Endothelial cell of umbilical vein (primary cell): Measurements from ENCODE around the gene RPS21. TPM values are rescaled to one million over a fixed set of nuclear protein-coding genes. Genes with fewer than 3 reads are reported as not detected.

Source experiments
- BruUV-seq: library from RNA; stranded (reverse); fragments of 400-500 nt; replicated peaks from 2 replicates; lab custom pipeline; 2021; lab: Mats Ljungman, UMichigan
- CTCF ChIA-PET: fragments of 300-600, 350-600 bp; sonication (Branson Sonifier 250); formaldehyde crosslinking; loops from one replicate; lab custom pipeline; 2021; ENCODE audit warnings: antibody characterized with exemption, inconsistent platforms; lab: Charles Lee
- POLR2A ChIA-PET: fragments of 300-600, 350-600 bp; sonication (Branson Sonifier 250); formaldehyde crosslinking; loops from one replicate; lab custom pipeline; 2021; ENCODE audit warnings: antibody characterized with exemption, inconsistent platforms; lab: Charles Lee
- DNase-seq: peaks from one replicate; pipeline ENCODE4 v3.0.0-alpha.2; 2011; ENCODE audit warnings: low read depth, low spot score
- FAIRE-seq: peaks from 2 replicates; lab custom pipeline; 2011; peaks lifted over from hg19 to GRCh38; lab: Jason Lieb, UNC
- H2AFZ ChIP-seq: 2 replicates; pipeline ENCODE4 v1.6.0; 2012; ENCODE audit warnings: low read depth, low read length, control low read depth, inconsistent platforms
- H3K27ac ChIP-seq: 2 replicates; pipeline ENCODE4 v1.5.1; 2011; ENCODE audit warnings: low read depth, mild to moderate bottlenecking, control low read depth, low read length, moderate library complexity; ENCODE audit not compliant: insufficient read depth
- H3K27me3 ChIP-seq, 2 experiments: 2 replicates each; pipeline versions ENCODE4 v1.6.0 to v1.6.1; 2011; ENCODE audit warnings: low read length in 2 of 2, mixed read lengths in 1 of 2; ENCODE audit not compliant: control insufficient read depth in 2 of 2, insufficient read depth in 2 of 2
- H3K36me3 ChIP-seq, 2 experiments: 2 replicates in 1 of 2; 3 replicates in 1 of 2; pipeline ENCODE4 v1.5.1; 2011; ENCODE audit warnings: low read length in 2 of 2, mild to moderate bottlenecking in 1 of 2, moderate library complexity in 1 of 2; ENCODE audit not compliant: control insufficient read depth in 2 of 2, insufficient read depth in 2 of 2; ENCODE audit errors: extremely low read depth in 1 of 2
- H3K4me1 ChIP-seq: 3 replicates; pipeline ENCODE4 v1.5.1; 2011; ENCODE audit warnings: mild to moderate bottlenecking, low read length; ENCODE audit not compliant: control insufficient read depth, insufficient read depth; ENCODE audit errors: extremely low read depth
- H3K4me2 ChIP-seq: 2 replicates; pipeline ENCODE4 v1.6.1; 2011; ENCODE audit warnings: low read length, control low read depth, mixed read lengths; ENCODE audit not compliant: insufficient read depth
- H3K4me3 ChIP-seq, 3 experiments: fragments of 200-600 bp in 1 of 3; sonication (generic), shearing (Covaris generic) in 1 of 3; replicated peaks in 1 of 3; 2 replicates each; pipeline ENCODE4 v1.5.1; 2011 to 2016; ENCODE audit warnings: control low read depth in 3 of 3, low read length in 3 of 3, mild to moderate bottlenecking in 2 of 3, inconsistent platforms in 1 of 3, low read depth in 1 of 3, moderate library complexity in 1 of 3; ENCODE audit not compliant: insufficient read depth in 1 of 3
- H3K79me2 ChIP-seq: 2 replicates; pipeline ENCODE4 v1.6.0; 2012; ENCODE audit warnings: low read length, inconsistent platforms; ENCODE audit not compliant: control insufficient read depth, insufficient read depth
- H3K9ac ChIP-seq: replicated peaks from 2 replicates; pipeline ENCODE3; 2011; ENCODE audit warnings: low read length, control low read depth; ENCODE audit not compliant: insufficient read depth; ENCODE audit errors: extremely low read depth
- H3K9me1 ChIP-seq: replicated peaks from 3 replicates; pipeline ENCODE4 v1.6.0; 2011; ENCODE audit warnings: mild to moderate bottlenecking, low read length; ENCODE audit not compliant: control insufficient read depth, insufficient read depth; ENCODE audit errors: extremely low read depth
- H3K9me3 ChIP-seq: replicated peaks from 2 replicates; pipeline ENCODE4 v1.5.1; 2012; ENCODE audit warnings: low read length, inconsistent platforms; ENCODE audit not compliant: control insufficient read depth, insufficient read depth
- H4K20me1 ChIP-seq: replicated peaks from 2 replicates; pipeline ENCODE3; 2011; ENCODE audit warnings: mild to moderate bottlenecking, low read length; ENCODE audit not compliant: control insufficient read depth, insufficient read depth; ENCODE audit errors: extremely low read depth
- EZH2 ChIP-seq: IDR thresholded peaks from 2 replicates; pipeline ENCODE4 v1.6.1; 2012; ENCODE audit warnings: borderline replicate concordance, low read depth, mild to moderate bottlenecking, moderate library complexity, low read length, inconsistent platforms; ENCODE audit not compliant: severe bottlenecking
- FOS ChIP-seq: IDR thresholded peaks from 2 replicates; pipeline ENCODE4 v1.6.1; 2011; ENCODE audit warnings: mild to moderate bottlenecking, low read length, moderate library complexity, borderline replicate concordance; ENCODE audit not compliant: insufficient read depth
- GATA2 ChIP-seq: IDR thresholded peaks from 2 replicates; pipeline ENCODE4 v1.7.0; 2011; ENCODE audit warnings: low read depth, mild to moderate bottlenecking, moderate library complexity, mixed read lengths, low read length; ENCODE audit not compliant: insufficient read length, insufficient read depth
- JUN ChIP-seq: IDR thresholded peaks from 2 replicates; pipeline ENCODE4 v1.6.1; 2011; ENCODE audit warnings: borderline replicate concordance, low read depth; ENCODE audit not compliant: insufficient read length, insufficient read depth
- MYC ChIP-seq: IDR thresholded peaks from one replicate; pipeline ENCODE4 v1.6.1; 2011; ENCODE audit warnings: mild to moderate bottlenecking, low read depth, low read length
- POLR2A ChIP-seq: IDR thresholded peaks from 2 replicates; pipeline ENCODE4 v1.6.1; 2012; ENCODE audit warnings: low read depth, mild to moderate bottlenecking, control low read depth, low read length
- POLR2AphosphoS5 ChIP-seq: IDR thresholded peaks from 2 replicates; pipeline ENCODE4 v1.6.1; 2012; ENCODE audit warnings: low read depth, mild to moderate bottlenecking, control low read depth, low read length, moderate library complexity; ENCODE audit not compliant: insufficient read depth
- dilution Hi-C: fragments of 300-500 bp; cut with MboI; formaldehyde crosslinking; loops from one replicate; pipeline ENCODE4 v1.15.0; 2019; ENCODE audit warnings: low sequenced_read_pairs; ENCODE audit not compliant: extremely low pct_ligation_motif_present
- intact Hi-C: fragments of 100-400 bp; cut with micrococcal nuclease; formaldehyde crosslinking; loops from one replicate; pipeline ENCODE4 v1.10.0; 2022
- polyA plus RNA-seq, 4 experiments: library from polyadenylated mRNA; depleted of rRNA in 3 of 4; stranded (reverse) in 3 of 4; unstranded in 1 of 4; fragments of >200 nt; gene quantifications; 2 replicates each; pipeline versions ENCODE4 v1.2.1 to v1.2.3, GENCODE V29; 2011 to 2012; ENCODE audit warnings: missing spikeins in 1 of 4
- total RNA-seq: library from RNA; stranded (reverse); gene quantifications from 2 replicates; pipeline ENCODE4 v1.2.3, GENCODE V29; 2021
- TF ChIP-seq, protein P1 (sequence below), 2 donors: IDR thresholded peaks; 1 replicate in 1 of 2; 2 replicates in 1 of 2; pipeline ENCODE4 v1.5.1; 2011; ENCODE audit warnings: low read length in 2 of 2, mild to moderate bottlenecking in 2 of 2, moderate library complexity in 2 of 2, control low read depth in 1 of 2, inconsistent platforms in 1 of 2, low read depth in 1 of 2; ENCODE audit not compliant: insufficient read depth in 1 of 2; ENCODE audit errors: extremely low read depth in 1 of 2
- TF ChIP-seq, protein P2 (sequence below): IDR thresholded peaks from 2 replicates; pipeline ENCODE4 v1.6.1; 2011; ENCODE audit not compliant: insufficient read depth, insufficient read length

RPS21 gene
- total and polyA plus RNA-seq, 2 donors (not counting 3 experiments of a cell fraction or from before 2014, with no cell fraction given), result 1,644 to 7,710 TPM

DNA sequence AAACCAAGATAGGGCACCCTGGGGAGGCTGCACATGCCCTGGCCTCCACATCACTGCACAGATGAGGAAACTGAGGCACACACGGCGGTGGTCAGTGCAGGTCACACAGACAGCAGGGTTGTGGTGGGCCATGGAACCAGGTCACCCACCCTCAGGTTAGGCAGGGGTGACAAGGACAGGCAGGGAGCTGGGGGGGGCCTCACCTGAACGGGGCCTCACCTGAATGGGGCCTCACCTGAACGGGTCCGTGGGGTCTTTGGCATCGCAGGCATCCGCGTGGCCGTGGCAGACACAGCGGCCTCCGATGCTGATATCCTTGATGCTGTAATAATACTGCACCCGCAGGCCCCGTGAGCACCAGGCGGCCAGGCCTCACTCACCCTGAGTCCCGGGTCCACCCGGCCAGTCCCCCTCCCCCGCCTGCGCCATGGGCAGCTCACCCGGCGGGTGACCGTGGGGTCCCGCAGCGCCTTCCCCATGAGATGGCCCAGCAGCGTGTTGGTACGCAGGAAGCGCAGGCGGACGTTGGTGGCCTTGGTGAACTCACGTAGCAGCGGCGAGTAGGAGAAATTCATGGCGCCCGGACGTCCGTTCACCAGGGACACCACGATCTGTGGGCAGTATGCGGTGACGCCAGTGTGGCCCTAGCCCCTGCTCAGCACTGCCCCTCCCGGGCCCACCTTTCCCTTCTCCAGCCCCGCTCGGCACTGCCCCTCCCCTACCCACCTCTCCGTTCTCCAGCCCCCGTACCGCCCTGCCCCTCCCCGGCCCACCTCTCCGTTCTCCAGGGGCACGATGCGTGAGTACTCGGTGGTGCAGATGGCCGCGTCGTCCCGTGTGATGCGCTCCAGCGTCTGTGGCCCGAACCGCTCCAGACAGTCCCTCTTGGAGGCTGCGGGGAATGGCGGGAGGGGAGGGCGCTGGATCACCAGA lies 35.2 kb upstream of the RPS21 start:
- BruUV-seq, result no TSS peak
- intact Hi-C loops, result no loop called here
- FAIRE-seq (no peak), DNase-seq (no peak)
- H3K9me3 ChIP-seq, result no peaks in the 10 kb centered on the region
- no peaks in the 10 kb centered on the region for H4K20me1 ChIP-seq
- TF ChIP-seq EZH2, result no peak
- no peak for TF ChIP-seq POLR2AphosphoS5
- TF ChIP-seq POLR2A, result no peak
- TF ChIP-seq MYC, result no peak
- TF ChIP-seq JUN, result no peak
- TF ChIP-seq GATA2, result no peak
- TF ChIP-seq, protein P1, sequence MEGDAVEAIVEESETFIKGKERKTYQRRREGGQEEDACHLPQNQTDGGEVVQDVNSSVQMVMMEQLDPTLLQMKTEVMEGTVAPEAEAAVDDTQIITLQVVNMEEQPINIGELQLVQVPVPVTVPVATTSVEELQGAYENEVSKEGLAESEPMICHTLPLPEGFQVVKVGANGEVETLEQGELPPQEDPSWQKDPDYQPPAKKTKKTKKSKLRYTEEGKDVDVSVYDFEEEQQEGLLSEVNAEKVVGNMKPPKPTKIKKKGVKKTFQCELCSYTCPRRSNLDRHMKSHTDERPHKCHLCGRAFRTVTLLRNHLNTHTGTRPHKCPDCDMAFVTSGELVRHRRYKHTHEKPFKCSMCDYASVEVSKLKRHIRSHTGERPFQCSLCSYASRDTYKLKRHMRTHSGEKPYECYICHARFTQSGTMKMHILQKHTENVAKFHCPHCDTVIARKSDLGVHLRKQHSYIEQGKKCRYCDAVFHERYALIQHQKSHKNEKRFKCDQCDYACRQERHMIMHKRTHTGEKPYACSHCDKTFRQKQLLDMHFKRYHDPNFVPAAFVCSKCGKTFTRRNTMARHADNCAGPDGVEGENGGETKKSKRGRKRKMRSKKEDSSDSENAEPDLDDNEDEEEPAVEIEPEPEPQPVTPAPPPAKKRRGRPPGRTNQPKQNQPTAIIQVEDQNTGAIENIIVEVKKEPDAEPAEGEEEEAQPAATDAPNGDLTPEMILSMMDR (IDR thresholded peaks at IDR 0.05; ENCODE audit: extremely low read depth in 1 of 2, insufficient read depth in 1 of 2, low read depth in 1 of 2, low read length in 2 of 2), result no peak
- no peak for TF ChIP-seq FOS
- TF ChIP-seq, protein P2, sequence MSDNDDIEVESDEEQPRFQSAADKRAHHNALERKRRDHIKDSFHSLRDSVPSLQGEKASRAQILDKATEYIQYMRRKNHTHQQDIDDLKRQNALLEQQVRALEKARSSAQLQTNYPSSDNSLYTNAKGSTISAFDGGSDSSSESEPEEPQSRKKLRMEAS, result no peak
- H3K27me3 ChIP-seq, result no peaks in the 10 kb centered on the region
- H3K4me1 ChIP-seq, result peaks cover 17% of the 10 kb centered on the region
- POLR2A ChIA-PET, result no interaction called here
- dilution Hi-C loops, result no loop called here
- peaks cover 7 to 24% of the 10 kb centered on the region in 2 experiments for H3K36me3 ChIP-seq
- no peak overlapping the region for H3K4me2 ChIP-seq
- H3K4me3 ChIP-seq, result no peak overlapping the region
- H2AFZ ChIP-seq, result no peak overlapping the region
- CTCF ChIA-PET, result interaction anchor here (0.6 kb wide), 1 partner anchor 12 kb away, joined by 3 read pairs; no protein-coding TSS in a partner anchor
- peaks cover 47% of the 10 kb centered on the region for H3K79me2 ChIP-seq
- H3K27ac ChIP-seq, result no peak overlapping the region
- no peaks in the 10 kb centered on the region for H3K9me1 ChIP-seq
- H3K9ac ChIP-seq, result no peak overlapping the region
